Activated CD4-positive, CD25-positive, alpha-beta regulatory T cell (primary cell): Measurements from ENCODE around the gene ELAC2.
A peak's percentile ranks its signal among the peaks of the same experiment; 100 is the strongest.

Source experiments
- DNase-seq, 4 experiments: peaks; one replicate each; lab custom pipeline; 2025; lab: John Stamatoyannopoulos, UW

Gene ELAC2

GRCh38 chr17:13017655-13018459 is at the start of gene ELAC2:
TSS of gene ELAC2 (minus strand) at chr17:13018027. CDS start at chr17:13017947, 80 bp downstream.
- peak; percentile 90 to 96 (median 90) for DNase-seq

GRCh38 chr17:13065032-13065431 is 47.2 kb upstream of the ELAC2 start:
- no peak for DNase-seq

GRCh38 chr17:13055131-13055530 is 37.3 kb upstream of the ELAC2 start:
- DNase-seq: no peak

GRCh38 chr17:13054666-13055065 is 36.8 kb upstream of the ELAC2 start:
- no peak for DNase-seq

GRCh38 chr17:13051915-13052314 is 34.1 kb upstream of the ELAC2 start:
- DNase-seq: no peak

- DNase-seq: no peak
Observed at GRCh38 chr17:13047011-13047606, 29.3 kb upstream of the ELAC2 start.

GRCh38 chr17:13046361-13046760 is 28.5 kb upstream of the ELAC2 start:
- no peak for DNase-seq

- DNase-seq: no peak
Observed at GRCh38 chr17:13044572-13045065, 26.8 kb upstream of the ELAC2 start.

GRCh38 chr17:13038931-13039665 is 21.3 kb upstream of the ELAC2 start:
- no peak for DNase-seq

GRCh38 chr17:13036751-13037150 is 18.9 kb upstream of the ELAC2 start:
- no peak for DNase-seq

- no peak for DNase-seq
Observed at GRCh38 chr17:13035420-13035819, 17.6 kb upstream of the ELAC2 start.

- DNase-seq: peak; percentile 5 to 20 (median 18)
Observed at GRCh38 chr17:13031718-13032350, 14.0 kb upstream of the ELAC2 start.

- DNase-seq: peak in 2 of 4 experiments; percentile 11 to 24
Observed at GRCh38 chr17:13030459-13031300, 12.9 kb upstream of the ELAC2 start.

- DNase-seq: no peak
Observed at GRCh38 chr17:13030056-13030455, 12.2 kb upstream of the ELAC2 start.

GRCh38 chr17:13029340-13029739 is 11.5 kb upstream of the ELAC2 start:
- DNase-seq: no peak

- no peak for DNase-seq
Observed at GRCh38 chr17:13027246-13027645, 9.4 kb upstream of the ELAC2 start.

- no peak for DNase-seq
Observed at GRCh38 chr17:13025687-13026086, 7.9 kb upstream of the ELAC2 start.

- no peak for DNase-seq
Observed at GRCh38 chr17:13025258-13025627, 7.4 kb upstream of the ELAC2 start.

GRCh38 chr17:13024526-13025257 is 6.9 kb upstream of the ELAC2 start:
- peak in 3 of 4 experiments; percentile 7 to 50 (median 27) for DNase-seq

GRCh38 chr17:13024016-13024415 is 6.2 kb upstream of the ELAC2 start:
- no peak for DNase-seq
